IMR-90 (cell line): Measurements from ENCODE around the gene STAG2.
"Not testable (repeated sequence)": the region's sequence is repeated elsewhere in the genome, so short reads cannot be mapped to it uniquely, and the experiment has no call there.

ENCODE experiments used
- CTCF ChIP-seq: conservative IDR thresholded peaks from 2 replicates; pipeline ENCODE4 v1.5.1; 2012; ENCODE audit warnings: mild to moderate bottlenecking, low read depth, low read length, improper control_type of control experiment
- POLR2A ChIP-seq: IDR thresholded peaks from 2 replicates; pipeline ENCODE4 v1.6.1; 2012; ENCODE audit warnings: mild to moderate bottlenecking, low read depth, low read length
- RCOR1 ChIP-seq: IDR thresholded peaks from 2 replicates; pipeline ENCODE4 v1.6.1; 2012; ENCODE audit warnings: mild to moderate bottlenecking, low read length, improper control_type of control experiment; ENCODE audit not compliant: insufficient replicate concordance
- RFX5 ChIP-seq: IDR thresholded peaks from 2 replicates; pipeline ENCODE4 v1.8.0; 2012; ENCODE audit warnings: low read depth, mild to moderate bottlenecking, low read length, moderate library complexity
- SMC3 ChIP-seq: fragments of 150-350 bp; IDR thresholded peaks from 2 replicates; pipeline ENCODE4 v1.6.1; 2016; ENCODE audit warnings: low read depth, mild to moderate bottlenecking, antibody characterized with exemption, low read length, moderate library complexity

- not testable (repeated sequence) for TF ChIP-seq CTCF, RCOR1, POLR2A, SMC3, RFX5
Observed at GRCh38 chrX:124084417-124084816, 122.9 kb downstream of the STAG2 start.
